GM10847 (cell line): ENCODE measurements around the gene CCR9.

Experiments used
- POLR2A ChIP-seq: IDR thresholded peaks from 2 replicates; pipeline ENCODE4 v1.6.1; 2011; ENCODE audit not compliant: insufficient read length; ENCODE audit errors: extremely low read depth

CCR9 gene

GRCh38 chr3:45914362-45915058 lies 28.2 kb downstream of the CCR9 start:
- no peak for TF ChIP-seq POLR2A

GRCh38 chr3:45915059-45915439 lies 28.7 kb downstream of the CCR9 start:
- no peak for TF ChIP-seq POLR2A

GRCh38 chr3:45915518-45916231 lies 29.3 kb downstream of the CCR9 start:
- no peak for TF ChIP-seq POLR2A

- no peak for TF ChIP-seq POLR2A
Observed at GRCh38 chr3:45917146-45917898, 31.0 kb downstream of the CCR9 start.

GRCh38 chr3:45921158-45922038 lies 35.1 kb downstream of the CCR9 start:
- TF ChIP-seq POLR2A: no peak

- no peak for TF ChIP-seq POLR2A
Observed at GRCh38 chr3:45922039-45922326, 35.6 kb downstream of the CCR9 start.

GRCh38 chr3:45922950-45923590 lies 36.7 kb downstream of the CCR9 start:
- TF ChIP-seq POLR2A: no peak

GRCh38 chr3:45923755-45924154 lies 37.4 kb downstream of the CCR9 start:
- TF ChIP-seq POLR2A: no peak

- TF ChIP-seq POLR2A: no peak
Observed at GRCh38 chr3:45927881-45928280, 41.5 kb downstream of the CCR9 start.

- no peak for TF ChIP-seq POLR2A
Observed at GRCh38 chr3:45929042-45929679, 42.8 kb downstream of the CCR9 start.

- no peak for TF ChIP-seq POLR2A
Observed at GRCh38 chr3:45931496-45931895, 45.2 kb downstream of the CCR9 start.

GRCh38 chr3:45932112-45932511 lies 45.8 kb downstream of the CCR9 start:
- no peak for TF ChIP-seq POLR2A

GRCh38 chr3:45933591-45933990 lies 47.2 kb downstream of the CCR9 start:
- TF ChIP-seq POLR2A: no peak

GRCh38 chr3:45936261-45936660 lies 49.9 kb downstream of the CCR9 start:
- TF ChIP-seq POLR2A: no peak

- no peak for TF ChIP-seq POLR2A
Observed at GRCh38 chr3:45937206-45938042, 51.1 kb downstream of the CCR9 start.
